GM12878 (cell line): ENCODE results near the gene ABCC4. TPM values are rescaled to one million over a fixed set of nuclear protein-coding genes. Genes with fewer than 3 reads are reported as not detected.
A peak's percentile ranks its signal among the peaks of the same experiment; 100 is the strongest.
"Not testable (repeated sequence)": the region's sequence is repeated elsewhere in the genome, so short reads cannot be mapped to it uniquely, and the experiment has no call there.

ENCODE experiments used
- ATAC-seq: fragments of 200-7000 bp; cut with Tn5 transposase; 3 replicates; pipeline ENCODE4 v1.9.1; 2020; ENCODE audit warnings: mild to moderate bottlenecking, moderate library complexity
- BruUV-seq: library from RNA; stranded (reverse); fragments of 400-500 nt; replicated peaks from 2 replicates; lab custom pipeline; 2021; lab: Mats Ljungman, UMichigan
- CTCF ChIA-PET: fragments of 300-600 bp; sonication (Branson Sonifier 250); formaldehyde crosslinking; extraction: SDS; loops from one replicate; lab custom pipeline; 2021; ENCODE audit warnings: inconsistent platforms; lab: Yijun Ruan, JAX
- POLR2A ChIA-PET: fragments of 350-600 bp; formaldehyde crosslinking; extraction: SDS; loops from one replicate; lab custom pipeline; 2021; ENCODE audit warnings: inconsistent platforms; lab: Charles Lee
- RAD21 ChIA-PET: fragments of 300-600 bp; sonication (Branson Sonifier 250); formaldehyde crosslinking; loops from one replicate; lab custom pipeline; 2023; ENCODE audit warnings: antibody characterized with exemption; ENCODE audit not compliant: unreplicated experiment; lab: Charles Lee
- SMC1A ChIA-PET: fragments of 300-600 bp; sonication (Branson Sonifier 250); formaldehyde crosslinking; loops from one replicate; lab custom pipeline; 2023; ENCODE audit not compliant: unreplicated experiment, uncharacterized antibody; lab: Charles Lee
- DNase-seq: peaks from one replicate; pipeline ENCODE4 v3.0.0-alpha.2; 2011; ENCODE audit warnings: low read depth, low spot score
- FAIRE-seq: peaks from 3 replicates; lab custom pipeline; 2011; peaks lifted over from hg19 to GRCh38; lab: Jason Lieb, UNC
- H2AFZ ChIP-seq: 2 replicates; pipeline ENCODE4 v1.6.0; 2011; ENCODE audit warnings: low read depth, low read length, control low read depth; ENCODE audit not compliant: control insufficient read depth
- H3K27ac ChIP-seq: 2 replicates; pipeline ENCODE4 v1.5.1; 2011; ENCODE audit warnings: control low read depth; ENCODE audit not compliant: control insufficient read depth, insufficient read depth
- H3K27me3 ChIP-seq, 2 experiments: replicated peaks in 1 of 2; 2 replicates each; pipeline versions ENCODE4 v1.6.0 to v1.6.1; 2011; ENCODE audit warnings: low read length in 1 of 2; ENCODE audit not compliant: control insufficient read depth in 2 of 2, insufficient read depth in 2 of 2
- H3K36me3 ChIP-seq, 2 experiments: 2 replicates each; pipeline ENCODE4 v1.5.1; 2011; ENCODE audit warnings: low read length in 1 of 2; ENCODE audit not compliant: control insufficient read depth in 2 of 2, insufficient read depth in 2 of 2
- H3K4me1 ChIP-seq: 2 replicates; pipeline ENCODE4 v1.6.1; 2011; ENCODE audit warnings: mild to moderate bottlenecking, low read length, moderate library complexity, mixed read lengths; ENCODE audit not compliant: control insufficient read depth, insufficient read depth
- H3K4me2 ChIP-seq: 2 replicates; pipeline ENCODE4 v1.6.0; 2011; ENCODE audit warnings: control low read depth; ENCODE audit not compliant: control insufficient read depth, insufficient read depth
- H3K4me3 ChIP-seq: fragments of 200-600 bp; sonication (generic); 2 replicates; pipeline ENCODE4 v1.5.1; 2016
- H3K79me2 ChIP-seq: 2 replicates; pipeline ENCODE4 v1.6.0; 2011; ENCODE audit warnings: low read length; ENCODE audit not compliant: control insufficient read depth, insufficient read depth
- H3K9ac ChIP-seq: 2 replicates; pipeline ENCODE4 v1.8.0; 2011; ENCODE audit warnings: low read length, control low read depth, mixed read lengths; ENCODE audit not compliant: control insufficient read depth, insufficient read depth
- H3K9me3 ChIP-seq: replicated peaks from 3 replicates; pipeline ENCODE4 v1.5.1; 2011; ENCODE audit warnings: mild to moderate bottlenecking, low read length; ENCODE audit not compliant: control insufficient read depth, insufficient read depth
- H4K20me1 ChIP-seq: 2 replicates; pipeline ENCODE4 v1.6.0; 2011; ENCODE audit not compliant: control insufficient read depth, insufficient read depth
- ASH2L ChIP-seq: fragments of 300-600, 200-600 bp; sonication (generic); IDR thresholded peaks from 2 replicates; pipeline ENCODE4 v1.6.1; 2017; ENCODE audit warnings: low read depth, mild to moderate bottlenecking, borderline replicate concordance
- BMI1 ChIP-seq: fragments of 450-650 bp; IDR thresholded peaks from 2 replicates; pipeline ENCODE4 v1.6.1; 2016; ENCODE audit warnings: mild to moderate bottlenecking, moderate library complexity, borderline replicate concordance
- EED ChIP-seq: sonication (generic); IDR thresholded peaks from 2 replicates; pipeline ENCODE4 v1.6.1; 2016; ENCODE audit warnings: antibody characterized with exemption, low read depth
- NBN ChIP-seq: fragments of 450-650 bp; IDR thresholded peaks from 2 replicates; pipeline ENCODE4 v1.6.1; 2016
- PAX8 ChIP-seq: fragments of 450-650 bp; IDR thresholded peaks from 2 replicates; pipeline ENCODE4 v1.6.1; 2017; ENCODE audit warnings: mild to moderate bottlenecking, moderate library complexity
- PKNOX1 ChIP-seq: fragments of 450-650 bp; IDR thresholded peaks from 2 replicates; pipeline ENCODE4 v1.6.1; 2016; ENCODE audit warnings: mild to moderate bottlenecking
- RELA ChIP-seq: fragments of 450-650 bp; IDR thresholded peaks from 2 replicates; pipeline ENCODE4 v1.8.0; 2014; ENCODE audit warnings: borderline replicate concordance; ENCODE audit not compliant: partially characterized antibody
- SMC3 ChIP-seq: IDR thresholded peaks from 2 replicates; pipeline ENCODE4 v1.6.1; 2011; ENCODE audit warnings: low read length, improper control_type of control experiment, borderline replicate concordance
- SUPT20H ChIP-seq: IDR thresholded peaks from 2 replicates; pipeline ENCODE4 v1.6.1; 2011; ENCODE audit warnings: low read depth, mild to moderate bottlenecking, low read length, moderate library complexity, borderline replicate concordance; ENCODE audit not compliant: control insufficient read depth
- WRNIP1 ChIP-seq: IDR thresholded peaks from 2 replicates; pipeline ENCODE4 v1.6.1; 2011; ENCODE audit warnings: low read depth, low read length, improper control_type of control experiment, borderline replicate concordance
- YY1 ChIP-seq: IDR thresholded peaks from 2 replicates; pipeline ENCODE4 v1.6.1; 2011; ENCODE audit warnings: low read depth, mild to moderate bottlenecking, low read length
- WGBS: methylation state at CpG from one replicate; pipeline ENCODE4 v1.1.6; 2016; ENCODE audit warnings: low lambda C conversion rate; ENCODE audit not compliant: insufficient replicate concordance, insufficient coverage; ENCODE audit errors: missing lambda C conversion rate; 5-methylcytosine and 5-hydroxymethylcytosine counted together
- in situ Hi-C: fragments of 300-500 bp; cut with MboI; formaldehyde crosslinking; loops from 9 replicates; pipeline ENCODE4 v1.14.3; 2018; ENCODE audit warnings: mixed read lengths
- intact Hi-C: fragments of 100-400 bp; cut with micrococcal nuclease; formaldehyde crosslinking; loops from one replicate; pipeline ENCODE4 v1.14.2; 2022; ENCODE audit not compliant: unreplicated experiment
- polyA plus RNA-seq, 11 experiments: library from polyadenylated mRNA; depleted of rRNA in 4 of 11; unstranded in 6 of 11; stranded (reverse) in 5 of 11; fragments of >200 nt; fragmentation: Nextera tagmentation in 4 of 11; fragmentation: Illumina TruSeq in 1 of 11; extraction: Ambion mirVana in 4 of 11; extraction: Trizol in 1 of 11; gene quantifications; 1 replicate in 1 of 11; 2 replicates in 10 of 11; pipeline versions ENCODE4 v1.2.1 to v1.2.3, GENCODE V29; 2011 to 2016; ENCODE audit warnings: inconsistent platforms in 2 of 11, missing spikeins in 2 of 11, low read depth in 1 of 11
- total RNA-seq, 4 experiments: library from RNA; depleted of rRNA in 3 of 4; stranded (reverse); fragments of >200 nt in 3 of 4; fragmentation: Illumina TruSeq in 1 of 4; extraction: Trizol in 1 of 4; gene quantifications; 2 replicates each; pipeline versions ENCODE4 v1.2.1 to v1.2.3, GENCODE V29; 2013 to 2021

ABCC4 gene
- total and polyA plus RNA-seq, 10 of the 15 experiments (the other 5 are each of a cell fraction or from before 2014, with no cell fraction given): 7.2 to 44.4 (median 24.1) TPM

GRCh38 chr13:95192564-95192945, 108.7 kb downstream of the ABCC4 start:
- H4K20me1 ChIP-seq, DNase-seq, BruUV-seq, H3K4me2 ChIP-seq, H3K4me1 ChIP-seq, H3K4me3 ChIP-seq, FAIRE-seq, H3K27ac ChIP-seq, H3K27me3 ChIP-seq, H3K9ac ChIP-seq, H3K9me3 ChIP-seq, H3K79me2 ChIP-seq, ATAC-seq, H2AFZ ChIP-seq: not testable (repeated sequence)
- ChIA-PET SMC1A (interaction anchor here (0.7 to 9.1 kb wide), 18 partner anchors 10 to 222 kb away, joined by 3 to 247 read pairs (median 4); partner anchors contain the start of gene ABCC4), POLR2A (interaction anchor here (1.7 to 2.0 kb wide), 2 partner anchors 34 to 107 kb away, joined by 4 to 7 read pairs; no protein-coding TSS in a partner anchor), CTCF (interaction anchor here (1.0 to 12.1 kb wide), 24 partner anchors 9 to 210 kb away, joined by 3 to 512 read pairs (median 8); partner anchors contain the start of gene ABCC4), RAD21 (interaction anchor here (0.8 to 7.8 kb wide), 16 partner anchors 10 to 211 kb away, joined by 3 to 290 read pairs (median 6); partner anchors contain the start of gene ABCC4)
- in situ Hi-C loops (loop anchor here (5.0 kb wide), 2 partner anchors 210 to 285 kb away; no protein-coding TSS in a partner anchor), intact Hi-C loops (loop anchor here (5.0 kb wide), 1 partner anchor 70 kb away; no protein-coding TSS in a partner anchor)
- peaks cover 16 to 19% of the 10 kb centered on the region in 2 experiments for H3K36me3 ChIP-seq
- WGBS: 98% methylated on average over 5 of the region's 5 CpGs

GRCh38 chr13:95191821-95192563, 109.3 kb downstream of the ABCC4 start:
- SMC1A ChIA-PET: interaction anchor here (0.7 to 9.1 kb wide), 22 partner anchors 10 to 572 kb away, joined by 3 to 247 read pairs (median 4); partner anchors contain the start of gene ABCC4
- H3K9me3 ChIP-seq: no peaks in the 10 kb centered on the region
- 34% methylated on average over 8 of the region's 9 CpGs for WGBS
- peaks cover 15 to 16% of the 10 kb centered on the region in 2 experiments for H3K36me3 ChIP-seq
- DNase-seq: peak; percentile 45
- BruUV-seq: no TSS peak
- in situ Hi-C loops: loop anchor here (5.0 kb wide), 2 partner anchors 210 to 285 kb away; no protein-coding TSS in a partner anchor
- no peak for FAIRE-seq
- peak; percentile 99 for ATAC-seq
- POLR2A ChIA-PET: interaction anchor here (0.6 to 2.0 kb wide), 6 partner anchors 9 to 214 kb away, joined by 3 to 7 read pairs (median 4); no protein-coding TSS in a partner anchor
- no peaks in the 10 kb centered on the region for H3K79me2 ChIP-seq
- no peaks in the 10 kb centered on the region for H3K27me3 ChIP-seq
- CTCF ChIA-PET: interaction anchor here (0.5 to 12.1 kb wide), 35 partner anchors 9 to 357 kb away, joined by 3 to 512 read pairs (median 4); partner anchors contain the start of gene ABCC4
- no peak overlapping the region for H3K9ac ChIP-seq
- intact Hi-C loops: loop anchor here (1.0 to 5.0 kb wide), 3 partner anchors 70 to 188 kb away; no protein-coding TSS in a partner anchor
- no peak overlapping the region for H2AFZ ChIP-seq
- no peaks in the 10 kb centered on the region for H4K20me1 ChIP-seq
- H3K4me3 ChIP-seq: no peak overlapping the region
- peak overlapping the region; percentile 20; the same call in 1 of the 2 replicates for H3K27ac ChIP-seq
- H3K4me1 ChIP-seq: peaks cover 4% of the 10 kb centered on the region; the same call in 1 of the 2 replicates
- RAD21 ChIA-PET: interaction anchor here (0.6 to 7.8 kb wide), 25 partner anchors 9 to 282 kb away, joined by 3 to 290 read pairs (median 5); partner anchors contain the start of gene ABCC4
- H3K4me2 ChIP-seq: no peak overlapping the region
- TF ChIP-seq PKNOX1 (no peak), SUPT20H (no peak), PAX8 (no peak), ASH2L (no peak), YY1 (peak; percentile 79), EED (peak; percentile 46; the same call in 1 of the 2 replicates), BMI1 (no peak), RELA (peak; percentile 64), WRNIP1 (no peak), SMC3 (peak; percentile 97), NBN (0 out of 2 replicates have a peak, but pooled peaks have one; percentile 53)
